HUES48 (cell line): ENCODE measurements around the gene IFIT1B.
A peak's percentile ranks its signal among the peaks of the same experiment; 100 is the strongest.

Source experiments
- H3K27ac ChIP-seq: one replicate; pipeline ENCODE4 v1.7.0; 2013; ENCODE audit warnings: low read depth, low read length, inconsistent platforms
- H3K27me3 ChIP-seq: 2 replicates; pipeline ENCODE4 v1.6.1; 2013; ENCODE audit warnings: mild to moderate bottlenecking, low read length; ENCODE audit not compliant: control insufficient read depth, insufficient read depth
- H3K36me3 ChIP-seq: 2 replicates; pipeline ENCODE4 v1.6.1; 2013; ENCODE audit warnings: low read length; ENCODE audit not compliant: control insufficient read depth, insufficient read depth
- H3K4me1 ChIP-seq: 2 replicates; pipeline ENCODE4 v1.6.1; 2013; ENCODE audit warnings: mild to moderate bottlenecking, low read length; ENCODE audit not compliant: control insufficient read depth, insufficient read depth
- H3K4me3 ChIP-seq: 2 replicates; pipeline ENCODE4 v1.5.1; 2013; ENCODE audit warnings: mild to moderate bottlenecking, low read depth, low read length
- H3K9ac ChIP-seq: 2 replicates; pipeline ENCODE4 v1.6.1; 2013; ENCODE audit warnings: mild to moderate bottlenecking, low read depth, low read length, moderate library complexity
- H3K9me3 ChIP-seq: 2 replicates; pipeline ENCODE4 v1.6.1; 2013; ENCODE audit warnings: low read length; ENCODE audit not compliant: control insufficient read depth, insufficient read depth

IFIT1B gene

GRCh38 chr10:89339875-89340274 lies 38.0 kb upstream of the IFIT1B start:
- Histone ChIP-seq H3K4me3 (no peak overlapping the region), H3K27me3 (no peaks in the 10 kb centered on the region), H3K9ac (no peak overlapping the region), H3K36me3 (no peaks in the 10 kb centered on the region), H3K4me1 (peaks cover 8% of the 10 kb centered on the region; the same call in 1 of the 2 replicates), H3K27ac (no peak overlapping the region), H3K9me3 (no peaks in the 10 kb centered on the region)

DNA sequence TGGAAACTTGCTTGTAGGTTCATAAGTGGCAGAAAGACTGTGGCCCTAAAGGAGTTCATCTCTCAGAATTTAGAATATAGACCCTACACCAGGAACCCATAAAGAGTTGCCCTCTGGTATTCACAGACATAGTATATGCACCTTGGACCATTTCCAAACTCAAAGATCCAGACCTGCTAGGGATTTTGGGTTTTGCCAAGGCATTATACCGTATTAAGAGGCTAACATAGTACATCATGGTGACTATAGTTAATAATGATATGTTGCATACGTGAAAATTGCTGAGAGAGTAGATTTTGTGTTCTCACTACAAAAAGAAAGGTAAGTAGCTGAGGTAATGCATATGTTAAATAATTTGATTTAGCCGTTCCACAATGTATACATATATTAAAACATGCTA lies 36.2 kb upstream of the IFIT1B start:
- Histone ChIP-seq H3K27me3 (no peaks in the 10 kb centered on the region), H3K9me3 (no peaks in the 10 kb centered on the region), H3K4me3 (no peak overlapping the region), H3K4me1 (peaks cover 20% of the 10 kb centered on the region), H3K36me3 (no peaks in the 10 kb centered on the region), H3K27ac (no peak overlapping the region), H3K9ac (no peak overlapping the region)

DNA sequence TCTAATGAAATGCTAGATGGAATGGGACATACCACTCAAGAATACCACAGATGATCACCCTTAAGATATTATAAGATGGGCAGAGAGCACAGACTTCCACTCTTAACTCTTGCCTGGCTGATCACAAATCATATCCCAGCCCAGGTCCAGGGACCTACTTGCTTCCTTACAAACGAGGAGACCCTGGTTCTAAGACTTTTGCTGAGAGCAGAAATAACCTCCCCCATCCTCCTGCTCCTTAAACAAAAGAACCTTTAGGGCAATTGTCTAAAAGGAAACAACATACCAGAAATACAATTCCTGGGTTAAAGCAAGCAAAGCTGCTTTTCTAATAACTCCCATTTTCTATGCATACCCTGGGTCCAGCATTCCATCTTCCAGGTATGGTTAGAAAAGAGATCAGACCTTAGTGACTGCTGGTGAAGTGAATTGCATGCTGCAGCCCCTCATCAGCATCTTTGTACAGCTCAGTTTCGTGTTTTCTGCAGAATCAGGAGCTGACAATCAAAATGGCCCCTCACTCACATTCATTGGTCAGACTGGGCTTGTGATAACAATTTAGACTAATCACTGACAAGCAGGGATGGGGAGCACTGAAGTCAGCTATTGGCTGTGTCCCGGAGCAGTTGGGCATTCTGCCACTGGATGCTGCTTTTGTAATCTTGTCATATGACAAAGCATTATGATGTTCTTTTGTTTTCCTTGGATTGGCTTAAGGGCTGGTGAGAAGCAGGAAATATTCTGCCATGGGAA lies 35.5 kb upstream of the IFIT1B start:
- no peaks in the 10 kb centered on the region for H3K9me3 ChIP-seq
- H3K4me1 ChIP-seq = peaks cover 27% of the 10 kb centered on the region
- H3K27ac ChIP-seq = no peak overlapping the region
- no peak overlapping the region for H3K9ac ChIP-seq
- H3K36me3 ChIP-seq = no peaks in the 10 kb centered on the region
- H3K27me3 ChIP-seq = no peaks in the 10 kb centered on the region
- no peak overlapping the region for H3K4me3 ChIP-seq

DNA sequence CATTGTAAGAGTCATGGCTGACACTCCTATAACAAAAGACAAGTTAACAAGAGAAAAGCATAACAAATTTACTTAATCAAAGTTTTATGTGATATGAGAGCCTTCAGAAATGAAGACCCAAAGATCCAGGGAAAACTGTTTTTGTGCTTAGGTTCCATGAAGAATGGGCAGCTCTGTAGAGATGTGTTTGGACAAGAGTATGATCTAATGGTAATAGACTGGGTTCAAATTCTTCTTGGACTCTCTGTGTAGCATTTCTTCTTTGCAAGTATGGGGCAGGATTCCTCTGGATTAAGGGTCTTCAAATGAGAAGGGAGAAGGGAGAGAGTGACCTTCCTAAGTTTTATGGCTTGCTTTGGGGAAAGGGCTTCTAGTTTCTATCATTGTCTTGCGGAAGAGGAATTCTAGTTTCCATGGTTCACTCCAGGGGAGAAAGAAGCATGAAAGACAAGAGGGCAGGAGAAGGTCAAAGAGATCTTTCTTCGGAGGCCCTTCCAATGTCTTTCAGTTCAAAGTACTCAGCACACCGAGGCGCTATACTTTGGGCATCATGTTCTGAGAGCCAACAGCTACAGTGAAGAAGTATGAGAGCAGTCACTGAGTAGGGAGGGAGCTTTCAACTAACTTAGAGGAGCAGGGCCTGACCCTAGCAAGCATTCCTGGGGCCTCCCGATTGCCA lies 34.6 kb upstream of the IFIT1B start:
- H3K4me1 ChIP-seq = peaks cover 36% of the 10 kb centered on the region
- H3K36me3 ChIP-seq = no peaks in the 10 kb centered on the region
- H3K4me3 ChIP-seq = no peak overlapping the region
- H3K27me3 ChIP-seq = no peaks in the 10 kb centered on the region
- H3K27ac ChIP-seq = no peak overlapping the region
- no peak overlapping the region for H3K9ac ChIP-seq
- H3K9me3 ChIP-seq = no peaks in the 10 kb centered on the region

DNA sequence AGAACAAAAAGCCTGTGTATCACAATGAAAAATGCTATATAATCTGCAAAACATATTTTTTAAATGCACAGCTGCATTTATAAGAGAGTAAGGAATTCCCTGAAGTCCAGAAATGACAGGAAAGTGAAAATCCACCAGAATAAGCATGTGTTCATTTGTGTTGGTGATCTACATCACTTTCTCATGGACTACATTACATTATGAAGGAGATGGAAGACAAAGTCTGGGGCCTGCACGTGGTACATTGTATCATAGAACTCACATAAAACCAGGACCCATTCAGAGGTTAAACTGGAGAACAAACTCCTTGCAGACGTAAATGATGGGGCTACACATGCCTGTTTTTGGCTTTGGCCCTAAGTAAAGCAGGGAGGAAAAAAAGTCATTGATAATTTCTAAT lies 33.7 kb upstream of the IFIT1B start:
- no peaks in the 10 kb centered on the region for H3K27me3 ChIP-seq
- no peaks in the 10 kb centered on the region for H3K36me3 ChIP-seq
- no peaks in the 10 kb centered on the region for H3K9me3 ChIP-seq
- no peak overlapping the region for H3K4me3 ChIP-seq
- peaks cover 45% of the 10 kb centered on the region for H3K4me1 ChIP-seq
- H3K27ac ChIP-seq = no peak overlapping the region
- H3K9ac ChIP-seq = no peak overlapping the region

- Histone ChIP-seq H3K4me1 (peaks cover 48% of the 10 kb centered on the region), H3K27ac (no peak overlapping the region), H3K36me3 (no peaks in the 10 kb centered on the region), H3K4me3 (no peak overlapping the region), H3K9me3 (no peaks in the 10 kb centered on the region), H3K27me3 (no peaks in the 10 kb centered on the region), H3K9ac (no peak overlapping the region)
Measured at GRCh38 chr10:89345367-89346000, 32.4 kb upstream of the IFIT1B start.

- Histone ChIP-seq H3K27me3 (no peaks in the 10 kb centered on the region), H3K36me3 (no peaks in the 10 kb centered on the region), H3K9ac (peak overlapping the region; percentile 30; the same call in 1 of the 2 replicates), H3K9me3 (no peaks in the 10 kb centered on the region), H3K27ac (peak overlapping the region; percentile 82), H3K4me3 (no peak overlapping the region), H3K4me1 (peaks cover 56% of the 10 kb centered on the region)
Measured at GRCh38 chr10:89346405-89347254, 31.2 kb upstream of the IFIT1B start.

DNA sequence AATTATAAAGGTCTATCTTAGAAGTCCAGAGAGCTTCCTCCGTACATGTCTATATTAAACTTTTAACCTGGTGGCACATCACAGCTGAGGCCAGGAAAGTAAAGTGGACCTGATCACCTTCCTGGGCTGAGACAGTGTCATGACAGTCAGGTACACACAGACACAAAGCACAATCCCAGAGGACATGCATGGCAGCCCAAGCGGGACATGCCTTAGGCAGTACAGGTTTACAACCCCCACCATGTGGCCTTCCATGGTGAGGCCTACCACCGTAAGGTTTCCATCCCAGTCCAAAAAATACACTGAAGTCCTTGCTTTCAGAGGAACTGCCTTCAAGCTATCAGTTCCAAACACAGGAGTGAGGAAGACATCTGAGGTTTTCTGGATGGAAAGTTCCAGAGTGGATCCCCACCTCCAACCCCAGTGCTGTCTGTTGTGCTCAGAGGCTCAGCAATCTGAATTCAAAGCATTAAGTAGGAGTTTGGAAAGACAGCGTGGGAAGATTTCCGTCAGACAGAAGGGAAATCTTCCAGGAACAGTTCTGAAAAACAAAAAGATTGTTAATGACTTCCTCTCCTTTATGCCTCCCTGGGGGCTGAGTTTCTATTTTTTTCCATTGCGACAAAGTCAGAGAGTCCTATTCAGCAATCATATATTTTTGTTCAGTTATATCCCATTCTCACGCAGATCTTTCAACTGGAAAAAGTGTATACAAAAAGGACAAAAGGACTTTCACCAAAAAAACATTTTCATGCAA lies 30.0 kb upstream of the IFIT1B start:
- peak overlapping the region; percentile 68 for H3K27ac ChIP-seq
- H3K4me1 ChIP-seq = peaks cover 64% of the 10 kb centered on the region

DNA sequence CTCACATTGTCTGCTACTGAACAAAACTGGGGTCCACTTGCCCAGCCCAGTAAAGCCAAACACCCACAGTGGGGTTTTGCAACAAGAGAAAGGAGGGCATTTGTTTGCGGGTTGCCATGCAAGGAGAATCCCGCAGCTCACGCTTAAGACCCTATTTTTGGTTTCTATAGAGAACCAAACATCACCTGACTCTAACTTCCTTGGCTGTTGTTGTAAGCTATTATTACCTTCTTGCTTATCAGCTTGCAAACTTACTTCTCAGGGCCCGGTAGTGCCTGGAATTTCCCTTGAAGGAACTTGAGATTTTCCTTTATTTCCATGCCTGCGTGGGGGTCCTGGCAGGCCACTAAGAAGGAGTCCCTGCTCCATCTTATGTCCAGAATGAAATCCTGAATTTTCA lies 29.4 kb upstream of the IFIT1B start:
- peaks cover 58% of the 10 kb centered on the region for H3K4me1 ChIP-seq
- H3K4me3 ChIP-seq = no peak overlapping the region
- no peaks in the 10 kb centered on the region for H3K9me3 ChIP-seq
- H3K27ac ChIP-seq = peak overlapping the region; percentile 68
- no peaks in the 10 kb centered on the region for H3K36me3 ChIP-seq
- no peaks in the 10 kb centered on the region for H3K27me3 ChIP-seq
- no peak overlapping the region for H3K9ac ChIP-seq

More for the DNA sequence above, 30.0 kb upstream of the IFIT1B start:
- Histone ChIP-seq H3K9ac (peak overlapping the region; percentile 21; the same call in 1 of the 2 replicates), H3K4me3 (no peak overlapping the region), H3K36me3 (no peaks in the 10 kb centered on the region), H3K9me3 (no peaks in the 10 kb centered on the region), H3K27me3 (no peaks in the 10 kb centered on the region)

GRCh38 chr10:89348975-89349374 lies 28.9 kb upstream of the IFIT1B start:
- Histone ChIP-seq H3K27me3 (no peaks in the 10 kb centered on the region), H3K4me3 (no peak overlapping the region), H3K9ac (no peak overlapping the region), H3K9me3 (no peaks in the 10 kb centered on the region), H3K4me1 (peaks cover 55% of the 10 kb centered on the region), H3K36me3 (no peaks in the 10 kb centered on the region), H3K27ac (peak overlapping the region; percentile 68)
